ENCODE data around the gene MRM1.

- TF ChIP-seq TARDBP (IDR thresholded peaks at IDR 0.05), result no peak
- TF ChIP-seq FOXA1 (IDR thresholded peaks at IDR 0.05), result no peak
- no peak for TF ChIP-seq FOXM1 (IDR thresholded peaks at IDR 0.05; ENCODE audit: borderline replicate concordance)
- TF ChIP-seq SP1 (IDR thresholded peaks at IDR 0.05), result no peak
- no peak for TF ChIP-seq NFRKB (IDR thresholded peaks at IDR 0.05)
- TF ChIP-seq L3MBTL2 (conservative IDR thresholded peaks at IDR 0.05), result no peak
- TF ChIP-seq ELF4 (IDR thresholded peaks at IDR 0.05), result no peak
- no peak for TF ChIP-seq BHLHE40 (IDR thresholded peaks at IDR 0.05; ENCODE audit: borderline replicate concordance)
- no peak for TF ChIP-seq PKNOX1 (IDR thresholded peaks at IDR 0.05)
- TF ChIP-seq ARNT (IDR thresholded peaks at IDR 0.05), result no peak
- no peak for TF ChIP-seq FOXK2 (IDR thresholded peaks at IDR 0.05)
Measured at GRCh38 chr17:36657390-36657762, 56.0 kb downstream of the MRM1 start.

Measured in HEK293T (cell line).